D721Med (cell line): ENCODE data around the gene ITPRIP.
A peak's percentile ranks its signal among the peaks of the same experiment; 100 is the strongest.

Experiments
- DNase-seq: peaks from one replicate; pipeline ENCODE4 v3.0.0; 2011; ENCODE audit warnings: low spot score; ENCODE audit not compliant: insufficient read length
- FAIRE-seq: peaks from 2 replicates; lab custom pipeline; 2011; peaks lifted over from hg19 to GRCh38; lab: Jason Lieb, UNC
- TF ChIP-seq, protein P1 (sequence below): IDR thresholded peaks from 2 replicates; pipeline ENCODE4 v1.5.1; 2012; ENCODE audit warnings: mild to moderate bottlenecking, control low read depth; ENCODE audit not compliant: insufficient read depth; ENCODE audit errors: missing control alignments

The ITPRIP gene

DNA sequence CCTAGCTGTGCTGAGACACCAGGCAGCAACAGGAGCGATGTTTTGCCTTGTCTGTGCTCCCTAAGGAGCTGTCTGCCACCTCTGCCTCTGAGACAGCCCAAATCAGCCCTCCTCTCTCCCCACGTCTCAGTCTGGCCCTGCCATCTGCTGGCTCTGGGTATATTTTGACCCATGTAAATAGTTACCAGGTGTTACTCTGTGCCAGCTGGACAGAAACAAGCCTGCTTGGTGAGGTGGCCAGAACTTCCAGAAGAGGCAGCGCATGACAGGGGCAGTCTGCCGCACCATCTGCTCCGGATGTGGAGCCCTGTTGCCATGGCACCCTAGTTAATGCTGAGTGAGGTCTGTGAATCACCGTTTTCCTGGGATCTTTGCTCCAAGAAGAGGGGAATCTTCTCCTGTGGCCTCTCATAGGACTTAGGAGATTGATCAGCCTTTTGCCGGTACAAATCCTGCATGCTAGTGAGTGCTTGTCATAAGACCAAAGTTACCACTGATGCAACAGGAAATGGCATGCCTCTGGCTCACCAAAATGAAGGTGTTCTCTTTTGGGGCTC, 37.5 kb downstream of the ITPRIP start:
- FAIRE-seq (no peak), DNase-seq (no peak)
- TF ChIP-seq, protein P1, sequence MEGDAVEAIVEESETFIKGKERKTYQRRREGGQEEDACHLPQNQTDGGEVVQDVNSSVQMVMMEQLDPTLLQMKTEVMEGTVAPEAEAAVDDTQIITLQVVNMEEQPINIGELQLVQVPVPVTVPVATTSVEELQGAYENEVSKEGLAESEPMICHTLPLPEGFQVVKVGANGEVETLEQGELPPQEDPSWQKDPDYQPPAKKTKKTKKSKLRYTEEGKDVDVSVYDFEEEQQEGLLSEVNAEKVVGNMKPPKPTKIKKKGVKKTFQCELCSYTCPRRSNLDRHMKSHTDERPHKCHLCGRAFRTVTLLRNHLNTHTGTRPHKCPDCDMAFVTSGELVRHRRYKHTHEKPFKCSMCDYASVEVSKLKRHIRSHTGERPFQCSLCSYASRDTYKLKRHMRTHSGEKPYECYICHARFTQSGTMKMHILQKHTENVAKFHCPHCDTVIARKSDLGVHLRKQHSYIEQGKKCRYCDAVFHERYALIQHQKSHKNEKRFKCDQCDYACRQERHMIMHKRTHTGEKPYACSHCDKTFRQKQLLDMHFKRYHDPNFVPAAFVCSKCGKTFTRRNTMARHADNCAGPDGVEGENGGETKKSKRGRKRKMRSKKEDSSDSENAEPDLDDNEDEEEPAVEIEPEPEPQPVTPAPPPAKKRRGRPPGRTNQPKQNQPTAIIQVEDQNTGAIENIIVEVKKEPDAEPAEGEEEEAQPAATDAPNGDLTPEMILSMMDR: peak; percentile 27

DNA sequence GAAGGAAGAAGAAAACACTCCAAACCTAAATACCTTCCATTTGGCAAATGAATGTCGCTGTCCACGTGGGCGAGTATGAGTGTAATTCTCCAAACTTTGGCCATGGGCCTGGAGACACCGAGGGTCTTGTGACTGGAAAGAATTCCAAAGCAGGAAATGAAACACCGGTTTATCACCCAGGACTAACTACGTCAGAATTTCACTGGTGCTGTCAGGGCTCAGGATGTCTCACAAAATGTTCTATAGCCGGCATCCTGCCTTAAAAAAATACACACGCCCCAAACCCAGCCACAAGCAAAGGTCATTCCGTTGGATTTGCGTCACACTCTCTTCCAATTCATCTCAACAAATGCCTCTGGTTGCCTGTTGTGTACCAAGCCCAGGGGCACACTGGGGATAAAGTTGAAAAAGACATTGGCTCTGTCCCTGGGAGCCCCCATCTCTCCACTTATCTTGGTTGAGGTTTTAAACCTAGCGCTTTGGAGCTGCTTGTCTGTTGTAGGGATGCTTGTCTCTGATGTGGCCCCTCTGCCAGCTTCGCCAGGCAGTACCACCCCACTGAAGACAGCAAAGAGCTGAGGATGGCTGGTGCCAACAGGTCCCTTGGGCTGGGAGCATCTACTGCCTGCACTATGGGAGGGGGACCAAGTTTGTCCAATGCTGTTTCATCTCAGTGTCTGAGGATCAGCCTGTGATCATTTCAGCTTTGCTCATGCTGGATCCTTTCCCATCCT, 38.1 kb downstream of the ITPRIP start:
- no peak for DNase-seq
- TF ChIP-seq, protein P1: no peak
- no peak for FAIRE-seq

DNA sequence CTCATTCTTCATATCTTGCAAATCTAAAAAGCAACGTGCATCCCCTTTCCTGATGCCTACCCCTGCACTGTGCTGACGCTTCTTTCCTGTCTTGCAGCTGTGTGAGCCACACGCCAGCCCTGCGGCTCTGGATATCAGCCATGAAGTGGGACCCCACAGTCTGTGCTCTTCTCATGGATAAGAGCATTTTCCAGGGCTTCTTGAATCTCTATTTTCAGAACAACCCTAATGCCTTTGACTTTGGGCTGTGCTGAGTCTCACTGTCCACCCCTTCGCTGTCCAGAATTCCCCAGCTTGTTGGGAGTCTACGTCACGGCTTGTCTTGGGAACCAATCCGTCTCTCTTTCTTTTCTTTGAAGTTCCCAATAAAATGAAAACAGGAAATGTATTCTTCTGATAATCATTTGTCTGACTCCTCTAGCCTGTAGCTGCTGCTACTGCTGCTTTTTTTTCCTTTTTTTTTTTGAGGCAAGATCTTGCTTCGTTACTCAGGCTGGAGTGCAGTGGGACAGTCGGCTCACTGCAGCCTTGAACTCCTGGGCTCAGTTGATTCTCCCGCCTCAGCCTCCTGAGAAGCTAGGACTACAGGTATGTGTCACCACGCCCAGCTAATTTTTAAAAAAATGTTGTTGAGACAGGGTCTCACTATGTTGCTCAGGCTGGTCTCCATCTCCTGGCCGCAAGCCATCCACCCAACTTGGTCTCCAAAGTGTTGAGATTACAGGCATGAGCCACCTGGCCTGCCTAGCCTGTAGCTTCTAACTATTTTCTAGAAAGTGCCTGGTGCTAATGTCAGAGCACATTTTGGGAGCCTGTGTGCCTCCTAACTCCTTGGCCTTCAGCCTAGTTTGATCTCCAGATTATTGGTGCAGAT, 39.0 kb downstream of the ITPRIP start:
- FAIRE-seq (no peak), DNase-seq (no peak)
- TF ChIP-seq, protein P1: no peak

DNA sequence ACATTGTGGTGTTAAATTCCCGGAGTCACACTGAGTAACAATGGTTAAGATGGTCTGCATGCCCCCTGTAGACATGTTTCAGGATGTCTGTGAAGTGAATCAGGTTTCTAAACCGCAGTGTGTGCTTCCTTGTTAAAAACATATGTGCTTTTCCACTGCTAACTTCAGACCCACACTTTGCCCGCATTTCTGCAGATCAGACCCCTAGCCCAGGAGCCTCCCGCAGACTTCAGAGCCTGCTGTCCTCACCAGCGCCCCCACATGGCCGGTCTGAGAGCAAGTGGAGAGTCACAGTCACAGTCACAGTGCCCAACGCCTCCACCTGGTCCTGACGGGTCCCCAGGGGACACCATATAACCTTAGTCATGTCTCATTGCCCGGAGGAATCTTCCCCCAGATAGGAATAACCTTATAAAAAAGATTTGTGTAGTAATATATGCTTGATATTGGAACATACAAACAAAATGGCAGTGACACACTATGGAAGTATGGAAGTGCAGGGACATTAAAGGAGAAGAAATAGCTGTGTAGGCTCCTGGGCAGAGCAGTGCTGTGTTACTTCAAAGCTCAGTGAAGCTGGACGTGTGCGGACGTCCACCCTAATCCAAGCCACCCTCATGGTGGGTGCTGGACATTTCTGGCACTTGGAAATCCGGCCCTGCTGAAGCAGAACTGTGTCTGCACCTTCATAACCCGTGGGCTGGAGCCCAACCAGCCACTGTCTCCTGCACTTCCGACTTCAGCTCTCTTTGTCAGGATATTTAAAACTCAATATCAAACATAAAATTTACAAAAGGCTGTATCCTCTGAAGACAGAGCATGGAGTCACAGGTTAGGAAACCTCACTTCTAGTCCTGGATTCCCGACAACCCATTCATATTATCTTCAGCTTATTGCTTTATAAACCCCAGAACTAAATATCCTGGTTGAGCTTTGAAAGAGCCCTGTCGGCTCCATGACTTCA, 40.3 kb downstream of the ITPRIP start:
- TF ChIP-seq, protein P1: peak; percentile 22
- DNase-seq: no peak
- FAIRE-seq: no peak

DNA sequence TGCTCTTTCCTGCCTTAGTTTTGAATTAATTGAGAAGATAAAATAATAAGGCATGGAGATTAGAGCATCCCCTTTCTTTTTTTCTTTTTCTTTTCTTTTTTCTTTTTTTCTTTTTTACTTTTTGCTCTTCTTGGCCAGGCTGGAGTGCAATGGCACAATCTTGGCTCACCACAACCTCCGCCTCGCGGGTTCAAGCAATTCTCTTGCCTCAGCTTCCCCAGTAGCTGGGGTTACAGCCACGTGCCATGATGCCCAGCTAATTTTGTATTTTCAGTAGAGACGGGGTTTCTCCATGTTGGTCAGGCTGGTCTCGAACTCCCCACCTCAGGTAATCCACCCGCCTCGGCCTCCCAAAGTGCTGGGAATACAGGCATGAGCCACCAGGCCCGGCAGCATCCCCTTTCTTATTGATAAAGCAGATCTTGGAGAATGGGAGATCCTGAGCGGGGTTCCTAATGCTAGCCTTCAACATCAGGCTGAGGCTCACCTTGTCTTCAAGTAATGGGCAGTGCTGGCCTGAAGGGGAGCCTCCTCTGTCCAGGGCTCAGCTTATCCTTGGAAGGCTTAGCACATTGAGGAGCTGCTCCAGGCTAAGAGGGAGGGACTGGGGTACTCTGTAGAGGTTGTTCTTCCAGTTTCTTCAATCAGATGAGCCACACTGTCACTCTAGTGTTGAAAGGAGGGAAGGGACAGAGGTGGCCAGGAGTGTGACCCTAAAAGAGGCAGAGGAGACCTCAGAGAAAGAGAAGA, 41.4 kb downstream of the ITPRIP start:
- no peak for DNase-seq
- no peak for FAIRE-seq
- TF ChIP-seq, protein P1: no peak

DNA sequence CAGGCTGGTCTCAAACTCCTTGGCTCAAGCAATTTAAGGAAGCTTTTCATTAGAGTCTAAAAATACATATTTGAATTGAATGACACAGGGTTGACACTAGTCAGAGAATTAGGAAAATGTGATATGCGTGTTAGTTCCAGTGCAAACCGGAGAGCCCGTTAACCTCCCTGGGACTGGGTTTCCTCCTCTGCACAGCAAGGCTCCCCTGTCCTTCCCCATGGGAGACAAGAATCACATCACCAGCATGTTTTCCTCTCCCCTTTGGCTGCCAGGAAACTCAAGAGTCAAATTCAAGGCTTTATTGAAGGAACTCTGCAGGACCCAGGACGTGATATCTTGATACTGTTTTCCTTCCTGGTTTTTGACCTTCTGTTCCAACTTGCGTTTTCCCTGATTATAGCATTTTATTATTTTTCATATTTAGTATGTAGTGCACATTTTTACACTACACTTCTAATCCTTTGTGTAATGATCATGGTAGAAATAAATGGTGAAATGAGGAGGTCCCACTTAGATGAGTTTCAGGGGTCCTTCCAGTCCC, 44.4 kb downstream of the ITPRIP start:
- FAIRE-seq (no peak), DNase-seq (no peak)
- TF ChIP-seq, protein P1: no peak
